ENCODE measurements around the gene RXRA.

Gene RXRA

DNA sequence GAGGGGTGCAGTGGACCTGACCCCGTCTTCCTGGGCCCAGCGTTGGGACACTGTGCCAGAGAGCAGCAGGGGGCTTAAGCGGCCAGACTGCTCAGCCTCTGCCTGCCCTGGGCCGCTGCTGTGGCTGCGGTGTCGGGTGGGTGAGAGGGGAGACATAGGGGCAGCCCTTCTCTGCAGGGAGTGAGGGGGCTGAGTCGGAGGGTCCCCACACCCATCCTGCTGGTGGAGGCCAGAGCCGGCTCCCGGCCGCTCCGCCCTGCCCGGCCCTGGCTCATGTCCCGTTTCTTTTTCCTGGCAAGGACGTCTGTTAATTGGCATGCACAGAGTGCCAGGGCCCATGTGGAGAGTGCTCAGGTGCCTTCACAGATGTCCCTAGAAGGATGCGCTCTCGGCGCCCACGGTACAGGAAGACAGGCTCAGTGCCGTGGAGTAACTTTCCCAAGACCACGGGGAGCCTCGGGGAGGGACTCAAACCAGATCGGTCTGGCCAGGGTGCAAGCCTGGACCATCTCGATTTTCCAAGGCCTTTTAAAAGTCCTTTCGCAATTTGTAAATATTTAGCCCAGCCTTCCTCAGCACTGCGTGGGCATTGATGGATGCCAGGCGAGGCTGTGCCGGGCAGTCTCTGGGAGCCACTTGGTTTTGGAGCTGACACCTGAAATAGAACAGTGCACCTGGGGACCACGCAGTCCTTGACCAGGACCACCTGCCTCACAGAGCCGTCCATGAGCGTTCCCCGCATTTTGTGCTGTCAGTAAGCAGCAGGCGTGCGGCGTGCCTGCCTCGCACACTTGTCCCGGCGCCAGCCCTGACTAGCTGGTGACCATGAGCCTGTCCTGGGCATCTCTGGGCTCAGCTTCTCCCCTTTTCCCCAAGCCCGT lies 60.9 kb downstream of the RXRA start:
- DNase-seq, result no peak

GRCh38 chr9:134388289-134388808 lies 62.1 kb downstream of the RXRA start:
- no peak for DNase-seq

DNA sequence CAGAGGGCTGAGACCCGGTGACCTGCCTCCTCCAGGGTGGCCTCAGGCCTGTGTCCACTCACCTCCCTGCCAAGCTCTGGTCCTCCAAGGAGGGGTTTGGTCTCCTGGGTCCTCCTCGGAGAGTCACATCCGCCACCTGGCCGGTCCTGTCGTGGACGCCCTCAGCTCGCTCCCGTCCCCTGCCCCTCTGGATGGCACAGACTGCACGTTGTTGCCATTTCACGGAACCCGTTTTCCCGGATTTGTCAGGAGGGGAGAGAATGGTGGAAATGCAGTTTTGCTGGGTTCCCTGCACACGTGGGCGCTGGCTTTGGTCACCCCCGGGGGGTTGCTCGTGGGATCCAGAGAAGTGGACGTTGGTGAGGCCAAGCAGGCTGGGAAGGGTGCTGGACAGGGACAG lies 62.7 kb downstream of the RXRA start:
- no peak for DNase-seq

DNA sequence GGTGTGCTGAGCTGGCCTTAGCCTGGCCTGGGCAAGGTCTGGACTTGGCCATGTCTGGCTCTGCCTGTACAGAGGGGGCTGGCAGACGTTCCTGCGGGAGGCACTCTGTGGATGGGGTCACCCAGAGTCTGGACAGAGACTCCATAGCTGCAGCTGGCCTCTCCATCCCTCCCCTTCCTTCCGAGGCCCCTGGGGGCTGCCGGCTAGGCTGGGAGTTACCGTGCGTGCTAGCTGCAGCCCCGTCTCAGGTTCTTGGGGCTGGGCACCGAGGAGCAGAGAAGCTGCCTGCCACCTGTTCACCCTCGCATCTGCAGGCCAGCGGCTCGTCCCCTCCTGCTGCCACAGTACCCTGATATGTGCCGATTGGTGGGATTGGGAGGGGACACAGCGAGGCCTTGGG lies 63.4 kb downstream of the RXRA start:
- DNase-seq, result no peak

- DNase-seq, result no peak
Observed at GRCh38 chr9:134390537-134390936, 64.3 kb downstream of the RXRA start.

DNA sequence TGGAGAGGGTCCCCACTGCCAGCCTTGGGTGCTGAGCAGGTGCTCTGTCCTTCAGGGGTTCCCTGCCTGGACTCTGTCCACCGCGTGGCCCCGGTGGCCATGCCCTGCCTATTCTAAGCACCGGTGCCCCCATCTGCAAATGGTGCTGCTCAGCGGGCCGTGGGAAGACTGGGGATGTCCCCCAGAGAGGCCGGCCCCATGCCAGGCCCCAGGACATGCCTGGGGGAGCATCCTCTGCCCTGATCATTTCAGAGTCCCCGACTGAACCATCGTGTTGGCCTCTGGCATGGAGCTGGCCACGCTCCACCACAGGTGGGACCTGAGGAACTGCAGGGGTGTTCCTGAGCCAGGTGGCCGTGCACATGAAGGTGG lies 64.7 kb downstream of the RXRA start:
- DNase-seq, result no peak

DNA sequence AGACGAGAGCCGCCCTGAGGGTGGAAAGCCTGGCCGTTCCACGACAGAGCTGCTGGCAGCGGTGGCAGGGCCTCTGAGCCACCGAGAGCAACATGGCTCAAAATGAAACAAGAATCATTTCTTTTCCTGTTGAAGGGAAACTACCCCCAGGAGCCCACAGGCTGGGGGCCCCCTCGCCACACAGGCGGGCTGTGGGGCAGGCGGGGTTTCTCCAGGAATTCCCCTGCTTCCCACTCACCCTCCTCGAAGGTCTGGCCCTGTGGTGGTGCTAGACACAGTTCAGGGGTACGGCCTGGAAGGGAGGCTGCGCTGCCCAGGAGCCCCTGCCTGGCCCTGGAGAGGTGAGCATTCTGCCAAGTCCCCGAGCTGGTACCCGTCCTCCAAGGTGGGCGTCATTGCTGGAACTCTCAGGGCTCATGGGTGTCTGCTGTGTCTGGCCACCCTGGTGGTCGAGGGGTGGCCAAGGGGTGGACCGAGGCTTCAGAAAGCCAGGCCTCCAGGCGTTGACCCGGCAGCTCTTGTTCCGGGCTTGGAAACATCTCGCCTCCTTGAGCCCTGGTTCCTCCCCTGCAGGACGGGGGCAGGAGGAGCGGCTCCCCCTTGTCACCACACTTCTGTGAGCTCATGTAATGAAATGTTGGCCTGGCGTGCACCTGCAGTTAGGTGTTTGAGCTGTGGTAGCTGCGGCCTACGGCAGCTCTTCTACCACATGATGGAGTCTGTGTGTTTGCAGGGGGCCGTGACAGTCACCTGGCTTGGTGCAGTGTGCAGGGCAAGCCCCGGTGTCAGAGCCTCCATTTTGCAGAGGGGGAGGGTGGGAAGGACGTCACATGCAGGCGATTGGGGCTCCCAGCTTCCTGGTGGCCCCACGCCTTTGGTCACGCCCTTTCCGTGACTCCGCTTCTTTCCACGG lies 65.3 kb downstream of the RXRA start:
- no peak for DNase-seq

- DNase-seq, result no peak
Observed at GRCh38 chr9:134392900-134393299, 66.6 kb downstream of the RXRA start.

DNA sequence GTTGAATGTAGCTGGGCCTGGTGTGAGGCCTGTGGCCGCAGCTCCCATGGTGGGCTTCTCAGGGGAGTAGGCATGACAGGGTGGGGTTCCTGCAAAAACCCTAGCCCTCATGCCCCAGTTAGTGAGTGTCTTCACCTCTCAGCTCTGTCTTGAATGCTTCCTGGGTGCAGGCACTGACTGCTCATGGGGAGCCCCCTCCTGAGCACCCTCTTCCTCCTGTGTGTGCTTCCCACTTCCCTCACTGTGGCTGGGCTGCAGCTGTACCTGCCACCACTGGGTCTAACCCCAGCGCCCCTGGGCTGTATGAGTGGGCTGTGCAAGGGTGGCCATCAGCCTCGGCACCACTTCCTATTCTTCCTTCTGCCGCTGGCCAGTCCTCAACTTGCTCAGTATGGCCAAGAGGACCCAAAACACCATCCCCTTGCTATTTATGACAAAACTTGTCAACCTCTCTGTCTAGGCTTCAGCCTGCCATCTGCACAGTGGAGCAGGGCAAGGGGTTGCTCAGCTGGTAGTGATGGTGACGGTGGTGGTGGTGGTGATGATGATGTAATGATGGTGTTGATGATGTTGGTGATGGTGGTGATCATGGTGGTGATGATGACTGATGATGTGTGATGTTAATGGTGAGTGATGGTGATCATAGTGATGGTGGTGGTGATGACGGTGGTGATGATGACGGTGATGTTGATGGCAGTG lies 67.5 kb downstream of the RXRA start:
- no peak for DNase-seq

DNA sequence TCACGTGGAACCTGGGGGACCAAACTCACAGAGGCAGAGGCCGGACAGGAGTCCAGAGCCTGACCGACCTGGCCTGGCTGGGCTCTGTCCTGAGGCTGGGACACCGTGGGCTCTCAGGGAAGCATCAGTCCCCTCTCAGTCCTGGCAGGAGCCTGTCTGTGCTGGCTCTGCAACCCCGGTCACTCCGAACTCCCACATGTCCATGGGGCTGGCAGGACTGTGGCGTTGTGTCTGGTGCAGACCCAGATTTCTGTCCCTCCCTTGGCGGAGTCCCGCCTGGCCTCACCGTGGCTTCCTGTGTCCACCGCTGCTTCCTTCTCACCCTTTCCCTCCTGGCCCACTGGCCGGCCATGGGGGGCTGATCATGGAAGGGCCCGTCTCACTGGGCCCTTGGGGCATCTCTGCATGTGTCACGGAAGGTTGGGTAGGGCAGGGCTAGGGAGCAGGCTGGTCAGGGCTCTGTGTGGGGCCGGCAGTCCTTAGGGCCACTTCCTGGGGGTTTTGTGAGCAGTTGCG lies 68.8 kb downstream of the RXRA start:
- no peak for DNase-seq

- no peak for DNase-seq
Observed at GRCh38 chr9:134395737-134396257, 69.5 kb downstream of the RXRA start.

GRCh38 chr9:134396258-134396742 lies 70.0 kb downstream of the RXRA start:
- DNase-seq, result peak; percentile 51

DNA sequence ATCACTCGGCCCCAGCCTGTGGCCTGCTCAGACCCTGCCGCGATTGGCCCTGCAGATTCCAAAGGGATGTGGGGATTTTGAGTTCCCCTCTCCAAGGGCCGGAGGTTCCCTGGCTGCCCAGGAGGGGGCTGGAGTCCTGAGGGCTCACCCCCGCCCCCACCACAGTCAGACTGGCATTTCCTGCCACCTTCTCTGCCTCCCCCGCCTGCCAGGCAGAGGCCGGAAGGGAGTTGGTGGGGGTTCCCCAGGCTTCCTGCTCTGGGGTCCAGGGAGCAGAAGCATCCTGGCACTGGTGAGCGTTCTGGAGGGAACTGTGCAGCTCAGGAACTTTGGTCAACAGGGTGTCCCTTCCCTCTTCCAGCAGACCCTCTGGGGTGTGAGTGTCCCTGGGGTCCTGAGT lies 70.6 kb downstream of the RXRA start:
- DNase-seq, result no peak

GRCh38 chr9:134398756-134399155 lies 72.5 kb downstream of the RXRA start:
- DNase-seq, result no peak

GRCh38 chr9:134399435-134400056 lies 73.3 kb downstream of the RXRA start:
- DNase-seq, result no peak

DNA sequence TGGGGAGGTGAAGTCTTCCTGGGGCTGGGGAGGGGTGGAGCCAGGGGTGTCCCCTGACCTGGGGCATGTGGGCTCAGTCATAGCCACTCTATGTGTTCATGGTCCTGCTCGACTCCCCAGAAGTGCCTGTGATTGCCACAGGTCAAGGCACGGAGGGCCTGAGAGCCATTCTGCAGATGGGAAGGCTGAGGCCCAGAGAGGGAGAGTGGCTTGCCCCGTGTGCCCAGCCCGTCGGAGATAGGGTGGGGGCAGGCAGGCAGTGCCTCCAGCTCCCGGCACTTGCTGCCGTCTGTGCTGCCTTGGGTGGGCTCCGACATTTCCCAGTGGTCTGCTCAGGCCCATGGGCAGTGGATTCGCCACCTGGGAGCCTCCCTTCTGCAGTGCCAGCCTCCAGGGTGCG lies 74.0 kb downstream of the RXRA start:
- no peak for DNase-seq

DNA sequence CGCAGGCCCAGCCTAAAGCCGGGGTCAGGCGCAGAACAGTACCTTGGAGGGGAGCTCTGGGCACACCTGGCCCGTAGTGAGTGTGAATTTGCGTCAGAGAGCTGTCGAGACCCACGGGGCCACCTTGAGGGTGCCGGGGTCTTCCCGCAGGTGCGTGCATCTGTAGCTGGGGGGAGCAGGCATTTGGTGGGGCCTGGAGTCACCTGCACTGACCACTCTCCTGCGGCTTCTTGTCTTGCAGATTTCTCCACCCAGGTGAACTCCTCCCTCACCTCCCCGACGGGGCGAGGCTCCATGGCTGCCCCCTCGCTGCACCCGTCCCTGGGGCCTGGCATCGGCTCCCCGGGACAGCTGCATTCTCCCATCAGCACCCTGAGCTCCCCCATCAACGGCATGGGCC lies 75.1 kb downstream of the RXRA start:
- no peak for DNase-seq

DNA sequence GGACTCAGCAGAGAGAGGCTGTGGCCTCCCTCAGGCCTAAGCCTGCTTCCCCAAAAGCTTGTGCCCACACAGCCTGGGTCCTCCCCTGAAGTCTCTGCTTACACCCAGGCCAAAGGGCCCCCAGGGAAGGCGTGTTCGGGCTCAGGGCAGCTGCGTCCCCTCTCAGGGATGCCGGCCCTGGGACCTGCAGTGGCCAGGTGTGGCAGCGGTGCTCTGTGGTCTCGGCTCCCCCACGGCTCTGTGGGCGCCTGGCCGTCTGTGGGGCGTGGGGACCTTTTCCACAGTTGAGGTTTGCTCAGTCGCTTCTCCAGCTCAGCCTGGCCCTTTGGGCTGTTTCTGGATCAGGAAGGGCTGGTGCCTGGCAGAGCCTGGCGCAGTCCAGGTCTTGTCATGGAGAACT lies 75.9 kb downstream of the RXRA start:
- DNase-seq, result no peak

DNA sequence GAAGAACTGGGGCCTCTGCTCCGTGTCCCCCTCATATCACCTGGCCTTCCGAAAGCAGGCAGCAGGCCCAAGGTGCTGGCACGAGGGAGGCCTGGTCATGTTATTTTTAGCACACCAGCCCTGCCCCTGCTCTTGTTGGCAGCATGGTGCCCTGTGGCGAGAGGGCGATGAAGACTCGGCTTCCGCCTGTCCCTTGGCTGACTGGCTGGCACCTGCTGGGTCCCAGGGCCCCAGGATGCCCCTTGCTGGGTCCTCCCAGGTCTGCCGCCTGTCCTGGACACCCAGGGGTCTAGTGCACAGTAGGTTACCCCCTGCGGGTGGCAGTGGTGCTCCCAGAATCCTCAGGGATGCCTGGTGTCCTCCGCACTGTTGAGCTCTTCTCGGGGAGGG lies 77.0 kb downstream of the RXRA start:
- no peak for DNase-seq

DNA sequence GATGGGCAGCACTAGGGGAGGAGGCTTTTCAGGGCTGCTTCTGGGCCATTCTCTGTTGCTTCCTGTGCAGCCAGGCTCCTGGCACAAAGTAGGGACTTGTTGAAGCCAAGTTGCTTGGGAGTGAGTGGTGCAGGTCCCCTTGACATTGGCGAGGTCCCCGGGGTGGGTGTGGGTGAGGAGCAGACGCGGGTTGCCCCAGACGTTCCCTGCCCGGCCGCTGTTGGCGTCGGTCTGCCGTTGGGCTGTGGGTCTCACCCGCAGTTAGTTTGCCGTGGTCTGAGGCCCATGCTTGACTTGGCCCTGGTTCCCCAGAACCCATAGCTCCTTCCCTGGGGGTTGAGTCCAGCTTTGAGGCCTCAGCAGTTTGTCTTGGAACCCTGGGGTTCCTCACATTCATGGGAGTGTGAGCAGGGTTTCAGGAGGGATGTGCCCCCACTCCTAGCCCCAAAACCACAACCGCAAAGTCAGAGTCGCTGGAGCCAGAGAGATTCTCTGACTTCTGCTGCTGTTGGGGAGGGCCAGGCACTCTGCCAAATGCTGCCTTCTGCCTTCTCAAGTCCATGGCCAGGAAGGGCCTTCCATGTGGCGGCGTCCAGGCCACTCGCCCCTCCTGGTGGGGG lies 77.5 kb downstream of the RXRA start:
- peak; percentile 73 for DNase-seq
